ENCODE data around the gene ZSWIM9.

The ZSWIM9 gene

GRCh38 chr19:48246101-48246500 lies 75.6 kb downstream of the ZSWIM9 start:
- in situ Hi-C loops (cut with HindIII; ENCODE audit: low pct_unique_long_range_greater_than_20kb, low sequenced_read_pairs): no loop called here
- DNase-seq (ENCODE audit: low read depth in 1 of 2, low spot score in 1 of 2): no peak
- TF ChIP-seq JUND (IDR thresholded peaks at IDR 0.05; ENCODE audit: low read depth): no peak

GRCh38 chr19:48247212-48247611 lies 76.7 kb downstream of the ZSWIM9 start:
- in situ Hi-C loops (cut with HindIII; ENCODE audit: low pct_unique_long_range_greater_than_20kb, low sequenced_read_pairs): no loop called here
- DNase-seq (ENCODE audit: low read depth in 1 of 2, low spot score in 1 of 2): no peak
- no peak for TF ChIP-seq JUND (IDR thresholded peaks at IDR 0.05; ENCODE audit: low read depth)

All from T47D (cell line).